Activated naive CD4-positive, alpha-beta T cell treated with anti-CD3 and anti-CD28 coated beads for 36 hours (primary cell): Measurements from ENCODE around the gene ELMO2. TPM values are rescaled to one million over a fixed set of nuclear protein-coding genes. Genes with fewer than 3 reads are reported as not detected.

Experiments used
- CTCF ChIA-PET: fragments of 350-600 bp; sonication (Branson Sonifier 250); formaldehyde crosslinking; loops from one replicate; lab custom pipeline; 2021; ENCODE audit warnings: antibody characterized with exemption; lab: Charles Lee
- DNase-seq: peaks from one replicate; pipeline ENCODE4 v3.0.0-alpha.2; 2020
- H3K27ac Mint-ChIP-seq: one replicate; pipeline ENCODE4 v1.8.0; 2021; ENCODE audit warnings: mild to moderate bottlenecking, mixed read lengths
- H3K27me3 Mint-ChIP-seq: one replicate; pipeline ENCODE4 v1.8.0; 2021; ENCODE audit warnings: low read depth, mixed read lengths
- H3K36me3 Mint-ChIP-seq: one replicate; pipeline ENCODE4 v1.8.0; 2021; ENCODE audit warnings: low read depth, mixed read lengths
- H3K4me1 Mint-ChIP-seq: one replicate; pipeline ENCODE4 v1.8.0; 2021; ENCODE audit warnings: low read depth, mixed read lengths
- H3K4me3 Mint-ChIP-seq: one replicate; pipeline ENCODE4 v1.8.0; 2021; ENCODE audit warnings: mild to moderate bottlenecking, moderate library complexity, mixed read lengths
- H3K9me3 Mint-ChIP-seq: one replicate; pipeline ENCODE4 v1.8.0; 2021; ENCODE audit warnings: mixed read lengths
- intact Hi-C: fragments of 100-400 bp; cut with micrococcal nuclease; formaldehyde crosslinking; loops from one replicate; pipeline ENCODE4 v1.15.1; 2023
- total RNA-seq, 2 experiments: library from RNA; stranded (reverse); gene quantifications; one replicate each; pipeline ENCODE4 v1.2.3, GENCODE V29; 2021

ELMO2 gene
- total RNA-seq, 2 experiments from 2014 or later = 76.8 to 81.0 TPM

GRCh38 chr20:46344488-46345162 lies 61.8 kb downstream of the ELMO2 start:
- Mint-ChIP-seq H3K4me1 (peaks cover 22% of the 10 kb centered on the region), H3K36me3 (peaks cover 5% of the 10 kb centered on the region), H3K27me3 (peaks cover 3% of the 10 kb centered on the region), H3K27ac (no peak overlapping the region), H3K9me3 (no peaks in the 10 kb centered on the region), H3K4me3 (no peak overlapping the region)
- intact Hi-C loops = no loop called here
- DNase-seq = no peak
- CTCF ChIA-PET = no interaction called here

- no peak for DNase-seq
- Mint-ChIP-seq H3K27ac (no peak overlapping the region), H3K4me3 (no peak overlapping the region), H3K27me3 (peaks cover 5% of the 10 kb centered on the region), H3K4me1 (peaks cover 22% of the 10 kb centered on the region), H3K36me3 (peaks cover 5% of the 10 kb centered on the region), H3K9me3 (no peaks in the 10 kb centered on the region)
- intact Hi-C loops = no loop called here
- CTCF ChIA-PET = no interaction called here
Measured at GRCh38 chr20:46343975-46344357, 62.4 kb downstream of the ELMO2 start.

- H3K27ac Mint-ChIP-seq = no peak overlapping the region
- DNase-seq = no peak
- peaks cover 5% of the 10 kb centered on the region for H3K27me3 Mint-ChIP-seq
- H3K4me1 Mint-ChIP-seq = peaks cover 21% of the 10 kb centered on the region
- intact Hi-C loops = no loop called here
- no peaks in the 10 kb centered on the region for H3K9me3 Mint-ChIP-seq
- peaks cover 5% of the 10 kb centered on the region for H3K36me3 Mint-ChIP-seq
- H3K4me3 Mint-ChIP-seq = peak overlapping the region; percentile 32
- CTCF ChIA-PET = no interaction called here
Measured at GRCh38 chr20:46343348-46343974, 63.0 kb downstream of the ELMO2 start.

GRCh38 chr20:46342451-46343347 lies 63.7 kb downstream of the ELMO2 start:
- intact Hi-C loops = no loop called here
- H3K36me3 Mint-ChIP-seq = peaks cover 5% of the 10 kb centered on the region
- CTCF ChIA-PET = interaction anchor here (1.5 kb wide), 1 partner anchor 36 kb away, joined by 3 read pairs; no protein-coding TSS in a partner anchor
- peaks cover 21% of the 10 kb centered on the region for H3K4me1 Mint-ChIP-seq
- H3K9me3 Mint-ChIP-seq = no peaks in the 10 kb centered on the region
- DNase-seq = no peak
- H3K27me3 Mint-ChIP-seq = peaks cover 5% of the 10 kb centered on the region
- peak overlapping the region; percentile 20 for H3K4me3 Mint-ChIP-seq
- H3K27ac Mint-ChIP-seq = no peak overlapping the region

- H3K27ac Mint-ChIP-seq = no peak overlapping the region
- H3K36me3 Mint-ChIP-seq = peaks cover 4% of the 10 kb centered on the region
- H3K27me3 Mint-ChIP-seq = peaks cover 5% of the 10 kb centered on the region
- CTCF ChIA-PET = interaction anchor here (1.5 kb wide), 1 partner anchor 35 kb away, joined by 3 read pairs; no protein-coding TSS in a partner anchor
- H3K9me3 Mint-ChIP-seq = no peaks in the 10 kb centered on the region
- H3K4me3 Mint-ChIP-seq = no peak overlapping the region
- DNase-seq = no peak
- H3K4me1 Mint-ChIP-seq = peaks cover 21% of the 10 kb centered on the region
- intact Hi-C loops = no loop called here
Measured at GRCh38 chr20:46342010-46342378, 64.4 kb downstream of the ELMO2 start.

GRCh38 chr20:46341074-46342009 lies 65.1 kb downstream of the ELMO2 start:
- H3K27ac Mint-ChIP-seq = no peak overlapping the region
- peaks cover 5% of the 10 kb centered on the region for H3K27me3 Mint-ChIP-seq
- H3K4me1 Mint-ChIP-seq = peaks cover 21% of the 10 kb centered on the region
- no peak overlapping the region for H3K4me3 Mint-ChIP-seq
- no peak for DNase-seq
- CTCF ChIA-PET = interaction anchor here (1.5 kb wide), 1 partner anchor 34 kb away, joined by 3 read pairs; no protein-coding TSS in a partner anchor
- intact Hi-C loops = no loop called here
- H3K36me3 Mint-ChIP-seq = peaks cover 4% of the 10 kb centered on the region
- H3K9me3 Mint-ChIP-seq = no peaks in the 10 kb centered on the region

GRCh38 chr20:46339037-46339436 lies 67.4 kb downstream of the ELMO2 start:
- DNase-seq = no peak
- H3K4me1 Mint-ChIP-seq = peaks cover 11% of the 10 kb centered on the region
- CTCF ChIA-PET = interaction anchor here (0.6 to 1.1 kb wide), 2 partner anchors 9 to 368 kb away, joined by 4 read pairs; no protein-coding TSS in a partner anchor
- peaks cover 10% of the 10 kb centered on the region for H3K27me3 Mint-ChIP-seq
- no peak overlapping the region for H3K4me3 Mint-ChIP-seq
- no peak overlapping the region for H3K27ac Mint-ChIP-seq
- no peaks in the 10 kb centered on the region for H3K9me3 Mint-ChIP-seq
- intact Hi-C loops = no loop called here
- H3K36me3 Mint-ChIP-seq = no peaks in the 10 kb centered on the region

GRCh38 chr20:46336735-46337134 lies 69.7 kb downstream of the ELMO2 start:
- H3K27me3 Mint-ChIP-seq = peaks cover 9% of the 10 kb centered on the region
- intact Hi-C loops = no loop called here

GRCh38 chr20:46334303-46334904 lies 72.0 kb downstream of the ELMO2 start:
- Mint-ChIP-seq H3K27me3 (peaks cover 12% of the 10 kb centered on the region), H3K4me1 (no peaks in the 10 kb centered on the region), H3K36me3 (no peaks in the 10 kb centered on the region), H3K27ac (no peak overlapping the region), H3K9me3 (no peaks in the 10 kb centered on the region), H3K4me3 (no peak overlapping the region)
- DNase-seq = no peak
- CTCF ChIA-PET = interaction anchor here (0.6 kb wide), 1 partner anchor 241 kb away, joined by 3 read pairs; no protein-coding TSS in a partner anchor
- intact Hi-C loops = no loop called here

More at GRCh38 chr20:46336735-46337134, 69.7 kb downstream of the ELMO2 start:
- Mint-ChIP-seq H3K4me1 (no peaks in the 10 kb centered on the region), H3K27ac (no peak overlapping the region), H3K4me3 (no peak overlapping the region), H3K9me3 (no peaks in the 10 kb centered on the region), H3K36me3 (no peaks in the 10 kb centered on the region)
- DNase-seq = no peak
- CTCF ChIA-PET = no interaction called here

- no peaks in the 10 kb centered on the region for H3K36me3 Mint-ChIP-seq
- peaks cover 13% of the 10 kb centered on the region for H3K27me3 Mint-ChIP-seq
- CTCF ChIA-PET = interaction anchor here (0.6 to 1.6 kb wide), 3 partner anchors 11 to 242 kb away, joined by 3 to 8 read pairs (median 4); no protein-coding TSS in a partner anchor
- intact Hi-C loops = no loop called here
- H3K9me3 Mint-ChIP-seq = no peaks in the 10 kb centered on the region
- no peaks in the 10 kb centered on the region for H3K4me1 Mint-ChIP-seq
- DNase-seq = no peak
- H3K4me3 Mint-ChIP-seq = no peak overlapping the region
- H3K27ac Mint-ChIP-seq = no peak overlapping the region
Measured at GRCh38 chr20:46333161-46333991, 73.0 kb downstream of the ELMO2 start.
